ENCODE measurements around the gene LYRM4.

LYRM4 gene

GRCh38 chr6:5081955-5082354, 178.8 kb downstream of the LYRM4 start:
- TF ChIP-seq GABPA (IDR thresholded peaks at IDR 0.05; ENCODE audit: low read depth) (no peak), POLR2AphosphoS5 (IDR thresholded peaks at IDR 0.05; ENCODE audit: low read depth) (no peak), SPI1 (IDR thresholded peaks at IDR 0.05; ENCODE audit: borderline replicate concordance, low read depth) (no peak)
- TF ChIP-seq, protein P1, sequence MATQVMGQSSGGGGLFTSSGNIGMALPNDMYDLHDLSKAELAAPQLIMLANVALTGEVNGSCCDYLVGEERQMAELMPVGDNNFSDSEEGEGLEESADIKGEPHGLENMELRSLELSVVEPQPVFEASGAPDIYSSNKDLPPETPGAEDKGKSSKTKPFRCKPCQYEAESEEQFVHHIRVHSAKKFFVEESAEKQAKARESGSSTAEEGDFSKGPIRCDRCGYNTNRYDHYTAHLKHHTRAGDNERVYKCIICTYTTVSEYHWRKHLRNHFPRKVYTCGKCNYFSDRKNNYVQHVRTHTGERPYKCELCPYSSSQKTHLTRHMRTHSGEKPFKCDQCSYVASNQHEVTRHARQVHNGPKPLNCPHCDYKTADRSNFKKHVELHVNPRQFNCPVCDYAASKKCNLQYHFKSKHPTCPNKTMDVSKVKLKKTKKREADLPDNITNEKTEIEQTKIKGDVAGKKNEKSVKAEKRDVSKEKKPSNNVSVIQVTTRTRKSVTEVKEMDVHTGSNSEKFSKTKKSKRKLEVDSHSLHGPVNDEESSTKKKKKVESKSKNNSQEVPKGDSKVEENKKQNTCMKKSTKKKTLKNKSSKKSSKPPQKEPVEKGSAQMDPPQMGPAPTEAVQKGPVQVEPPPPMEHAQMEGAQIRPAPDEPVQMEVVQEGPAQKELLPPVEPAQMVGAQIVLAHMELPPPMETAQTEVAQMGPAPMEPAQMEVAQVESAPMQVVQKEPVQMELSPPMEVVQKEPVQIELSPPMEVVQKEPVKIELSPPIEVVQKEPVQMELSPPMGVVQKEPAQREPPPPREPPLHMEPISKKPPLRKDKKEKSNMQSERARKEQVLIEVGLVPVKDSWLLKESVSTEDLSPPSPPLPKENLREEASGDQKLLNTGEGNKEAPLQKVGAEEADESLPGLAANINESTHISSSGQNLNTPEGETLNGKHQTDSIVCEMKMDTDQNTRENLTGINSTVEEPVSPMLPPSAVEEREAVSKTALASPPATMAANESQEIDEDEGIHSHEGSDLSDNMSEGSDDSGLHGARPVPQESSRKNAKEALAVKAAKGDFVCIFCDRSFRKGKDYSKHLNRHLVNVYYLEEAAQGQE (IDR thresholded peaks at IDR 0.05; ENCODE audit: insufficient replicate concordance, low read depth) = no peak
- TF ChIP-seq, protein P2, sequence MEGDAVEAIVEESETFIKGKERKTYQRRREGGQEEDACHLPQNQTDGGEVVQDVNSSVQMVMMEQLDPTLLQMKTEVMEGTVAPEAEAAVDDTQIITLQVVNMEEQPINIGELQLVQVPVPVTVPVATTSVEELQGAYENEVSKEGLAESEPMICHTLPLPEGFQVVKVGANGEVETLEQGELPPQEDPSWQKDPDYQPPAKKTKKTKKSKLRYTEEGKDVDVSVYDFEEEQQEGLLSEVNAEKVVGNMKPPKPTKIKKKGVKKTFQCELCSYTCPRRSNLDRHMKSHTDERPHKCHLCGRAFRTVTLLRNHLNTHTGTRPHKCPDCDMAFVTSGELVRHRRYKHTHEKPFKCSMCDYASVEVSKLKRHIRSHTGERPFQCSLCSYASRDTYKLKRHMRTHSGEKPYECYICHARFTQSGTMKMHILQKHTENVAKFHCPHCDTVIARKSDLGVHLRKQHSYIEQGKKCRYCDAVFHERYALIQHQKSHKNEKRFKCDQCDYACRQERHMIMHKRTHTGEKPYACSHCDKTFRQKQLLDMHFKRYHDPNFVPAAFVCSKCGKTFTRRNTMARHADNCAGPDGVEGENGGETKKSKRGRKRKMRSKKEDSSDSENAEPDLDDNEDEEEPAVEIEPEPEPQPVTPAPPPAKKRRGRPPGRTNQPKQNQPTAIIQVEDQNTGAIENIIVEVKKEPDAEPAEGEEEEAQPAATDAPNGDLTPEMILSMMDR (IDR thresholded peaks at IDR 0.05; ENCODE audit: insufficient read depth, low read length) = no peak
- peaks cover 27% of the 10 kb centered on the region for H3K27me3 ChIP-seq (ENCODE audit: insufficient read depth, poor library complexity, severe bottlenecking)
- H3K4me3 ChIP-seq (replicated peaks; ENCODE audit: insufficient read depth, low read length) = no peak overlapping the region
- DNase-seq (ENCODE audit: low read depth in 1 of 2, low spot score in 1 of 2) = no peak
- H3K27ac ChIP-seq (replicated peaks) = no peak overlapping the region

DNA sequence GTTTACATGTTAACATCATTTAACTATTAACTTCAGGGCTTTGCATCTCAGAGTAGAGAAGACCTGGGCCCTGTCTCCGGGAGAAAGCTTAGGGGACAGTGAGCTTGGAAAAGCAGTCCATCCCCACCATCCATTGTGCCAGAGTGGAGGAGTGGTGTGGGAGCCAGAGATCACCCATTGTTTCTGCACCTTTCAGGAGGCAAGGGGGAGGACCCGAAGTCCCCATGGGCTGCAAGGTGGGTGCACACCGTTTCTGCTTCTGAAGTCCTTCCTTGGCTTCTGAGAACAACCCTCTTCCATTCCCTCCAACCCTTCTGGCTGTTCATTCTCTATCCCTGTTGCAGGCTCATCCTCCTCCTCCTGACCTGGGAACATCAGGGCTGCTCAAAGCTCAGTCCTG, 179.6 kb downstream of the LYRM4 start:
- DNase-seq (ENCODE audit: low read depth in 1 of 2, low spot score in 1 of 2) = no peak
- Histone ChIP-seq H3K27ac (replicated peaks) (no peak overlapping the region), H3K4me3 (replicated peaks; ENCODE audit: insufficient read depth, low read length) (no peak overlapping the region), H3K27me3 (ENCODE audit: insufficient read depth, poor library complexity, severe bottlenecking) (peaks cover 19% of the 10 kb centered on the region)
- TF ChIP-seq POLR2AphosphoS5 (IDR thresholded peaks at IDR 0.05; ENCODE audit: low read depth) (no peak), SPI1 (IDR thresholded peaks at IDR 0.05; ENCODE audit: borderline replicate concordance, low read depth) (no peak), GABPA (IDR thresholded peaks at IDR 0.05; ENCODE audit: low read depth) (no peak)
- TF ChIP-seq, protein P1 (IDR thresholded peaks at IDR 0.05; ENCODE audit: insufficient replicate concordance, low read depth) = no peak
- TF ChIP-seq, protein P2 (IDR thresholded peaks at IDR 0.05; ENCODE audit: insufficient read depth, low read length) = no peak

- TF ChIP-seq, protein P1 (IDR thresholded peaks at IDR 0.05; ENCODE audit: insufficient replicate concordance, low read depth) = no peak
- TF ChIP-seq, protein P2 (IDR thresholded peaks at IDR 0.05; ENCODE audit: insufficient read depth, low read length) = no peak
- TF ChIP-seq GABPA (IDR thresholded peaks at IDR 0.05; ENCODE audit: low read depth) (no peak), SPI1 (IDR thresholded peaks at IDR 0.05; ENCODE audit: borderline replicate concordance, low read depth) (no peak), POLR2AphosphoS5 (IDR thresholded peaks at IDR 0.05; ENCODE audit: low read depth) (no peak)
- Histone ChIP-seq H3K27ac (replicated peaks) (no peak overlapping the region), H3K4me3 (replicated peaks; ENCODE audit: insufficient read depth, low read length) (no peak overlapping the region), H3K27me3 (ENCODE audit: insufficient read depth, poor library complexity, severe bottlenecking) (peaks cover 15% of the 10 kb centered on the region)
- no peak for DNase-seq (ENCODE audit: low read depth in 1 of 2, low spot score in 1 of 2)
Observed at GRCh38 chr6:5080574-5080973, 180.2 kb downstream of the LYRM4 start.
